GM12878 (cell line): ENCODE measurements around the gene TTR. TPM values are rescaled to one million over a fixed set of nuclear protein-coding genes. Genes with fewer than 3 reads are reported as not detected.

ENCODE experiments used
- ASH2L ChIP-seq: fragments of 300-600, 200-600 bp; sonication (generic); IDR thresholded peaks from 2 replicates; pipeline ENCODE4 v1.6.1; 2017; ENCODE audit warnings: low read depth, mild to moderate bottlenecking, borderline replicate concordance
- GABPA ChIP-seq: IDR thresholded peaks from 2 replicates; pipeline ENCODE4 v1.6.1; 2014; ENCODE audit warnings: antibody characterized with exemption, low read depth, mild to moderate bottlenecking, inconsistent platforms
- HCFC1 ChIP-seq: fragments of 150-350 bp; IDR thresholded peaks from 2 replicates; pipeline ENCODE4 v1.6.1; 2014; ENCODE audit warnings: low read length
- HDAC2 ChIP-seq: fragments of 200-600 bp; sonication (generic); IDR thresholded peaks from 2 replicates; pipeline ENCODE4 v1.6.1; 2017
- HDAC6 ChIP-seq: fragments of 200-600 bp; sonication (generic); IDR thresholded peaks from one replicate; pipeline ENCODE4 v1.8.0; 2017; ENCODE audit warnings: antibody characterized with exemption; ENCODE audit not compliant: unreplicated experiment
- HDGF ChIP-seq: fragments of 450-650 bp; IDR thresholded peaks from 2 replicates; pipeline ENCODE4 v1.6.1; 2016; ENCODE audit warnings: antibody characterized with exemption
- IRF4 ChIP-seq: IDR thresholded peaks from 2 replicates; pipeline ENCODE4 v1.6.1; 2011; ENCODE audit warnings: low read depth, low read length
- JUND ChIP-seq: IDR thresholded peaks from 2 replicates; pipeline ENCODE4 v1.6.1; 2012; ENCODE audit warnings: low read depth, mild to moderate bottlenecking, low read length, improper control_type of control experiment, moderate library complexity
- POLR2AphosphoS2 ChIP-seq: IDR thresholded peaks from 2 replicates; pipeline ENCODE4 v1.6.1; 2011; ENCODE audit warnings: low read depth, mild to moderate bottlenecking, low read length, improper control_type of control experiment, moderate library complexity
- RAD21 ChIP-seq: IDR thresholded peaks from 2 replicates; pipeline ENCODE4 v1.6.1; 2011; ENCODE audit warnings: mild to moderate bottlenecking, low read depth, low read length, moderate library complexity; ENCODE audit not compliant: insufficient read depth
- RAD51 ChIP-seq: fragments of 450-650 bp; IDR thresholded peaks from 2 replicates; pipeline ENCODE4 v1.6.1; 2016; ENCODE audit warnings: moderate library complexity, mild to moderate bottlenecking, inconsistent platforms
- RCOR1 ChIP-seq: conservative IDR thresholded peaks from 2 replicates; pipeline ENCODE4 v1.6.1; 2012; ENCODE audit warnings: low read depth, low read length, improper control_type of control experiment
- SMAD1 ChIP-seq: fragments of 450-650 bp; IDR thresholded peaks from 2 replicates; pipeline ENCODE4 v1.6.1; 2018; ENCODE audit warnings: mild to moderate bottlenecking, low read depth; ENCODE audit not compliant: partially characterized antibody
- SMAD5 ChIP-seq: IDR thresholded peaks from 2 replicates; pipeline ENCODE4 v1.6.1; 2016; ENCODE audit warnings: antibody characterized with exemption, low read depth
- SPI1 ChIP-seq: IDR thresholded peaks from 2 replicates; pipeline ENCODE4 v1.6.1; 2011; ENCODE audit warnings: low read depth, mild to moderate bottlenecking, low read length, moderate library complexity, borderline replicate concordance; ENCODE audit not compliant: insufficient read depth
- SREBF1 ChIP-seq: IDR thresholded peaks from 2 replicates; pipeline ENCODE4 v1.6.1; 2012; ENCODE audit warnings: mild to moderate bottlenecking, low read length
- STAT1 ChIP-seq: fragments of 450-650 bp; conservative IDR thresholded peaks from 2 replicates; pipeline ENCODE4 v1.6.1; 2014; ENCODE audit warnings: antibody characterized with exemption, mild to moderate bottlenecking
- TCF3 ChIP-seq: IDR thresholded peaks from 2 replicates; pipeline ENCODE4 v1.6.1; 2012; ENCODE audit warnings: low read depth, mild to moderate bottlenecking, low read length, borderline replicate concordance; ENCODE audit not compliant: insufficient read depth
- WRNIP1 ChIP-seq: IDR thresholded peaks from 2 replicates; pipeline ENCODE4 v1.6.1; 2011; ENCODE audit warnings: low read depth, low read length, improper control_type of control experiment, borderline replicate concordance
- ZNF274 ChIP-seq: IDR thresholded peaks from one replicate; pipeline ENCODE4 v1.8.0; 2011; ENCODE audit not compliant: insufficient read length, insufficient read depth
- ZNF622 ChIP-seq: fragments of 450-650 bp; IDR thresholded peaks from 2 replicates; pipeline ENCODE4 v1.6.1; 2017; ENCODE audit warnings: mild to moderate bottlenecking, inconsistent platforms
- polyA plus RNA-seq, 11 experiments: library from polyadenylated mRNA; depleted of rRNA in 4 of 11; unstranded in 6 of 11; stranded (reverse) in 5 of 11; fragments of >200 nt; fragmentation: Nextera tagmentation in 4 of 11; fragmentation: Illumina TruSeq in 1 of 11; extraction: Ambion mirVana in 4 of 11; extraction: Trizol in 1 of 11; gene quantifications; 1 replicate in 1 of 11; 2 replicates in 10 of 11; pipeline versions ENCODE4 v1.2.1 to v1.2.3, GENCODE V29; 2011 to 2016; ENCODE audit warnings: inconsistent platforms in 2 of 11, missing spikeins in 2 of 11, low read depth in 1 of 11
- total RNA-seq, 4 experiments: library from RNA; depleted of rRNA in 3 of 4; stranded (reverse); fragments of >200 nt in 3 of 4; fragmentation: Illumina TruSeq in 1 of 4; extraction: Trizol in 1 of 4; gene quantifications; 2 replicates each; pipeline versions ENCODE4 v1.2.1 to v1.2.3, GENCODE V29; 2013 to 2021
- TF ChIP-seq, protein P1 (sequence below): fragments of 150-350 bp; IDR thresholded peaks from 2 replicates; pipeline ENCODE4 v1.6.1; 2016; ENCODE audit warnings: low read depth, low read length
- TF ChIP-seq, protein P2 (sequence below): fragments of 150-350 bp; IDR thresholded peaks from 2 replicates; pipeline ENCODE4 v1.6.1; 2014; ENCODE audit warnings: mild to moderate bottlenecking, low read depth, low read length
- TF ChIP-seq, protein P3 (sequence below): IDR thresholded peaks from 2 replicates; pipeline ENCODE4 v1.6.1; 2011; ENCODE audit warnings: borderline replicate concordance, low read depth, mild to moderate bottlenecking, moderate library complexity, mixed read lengths, low read length; ENCODE audit not compliant: insufficient read depth; ENCODE audit errors: extremely low read length
- TF ChIP-seq, protein P4 (sequence below): fragments of 450-650 bp; IDR thresholded peaks from 2 replicates; pipeline ENCODE4 v1.6.1; 2014; ENCODE audit warnings: mild to moderate bottlenecking
- TF ChIP-seq, protein P5 (sequence below): IDR thresholded peaks from 2 replicates; pipeline ENCODE4 v1.6.1; 2011; ENCODE audit warnings: low read depth, low read length, improper control_type of control experiment, borderline replicate concordance

TTR gene
- total and polyA plus RNA-seq, 10 of the 15 experiments (the other 5 are each of a cell fraction or from before 2014, with no cell fraction given): 0.05 to 1.2 TPM; not detected in 8

DNA sequence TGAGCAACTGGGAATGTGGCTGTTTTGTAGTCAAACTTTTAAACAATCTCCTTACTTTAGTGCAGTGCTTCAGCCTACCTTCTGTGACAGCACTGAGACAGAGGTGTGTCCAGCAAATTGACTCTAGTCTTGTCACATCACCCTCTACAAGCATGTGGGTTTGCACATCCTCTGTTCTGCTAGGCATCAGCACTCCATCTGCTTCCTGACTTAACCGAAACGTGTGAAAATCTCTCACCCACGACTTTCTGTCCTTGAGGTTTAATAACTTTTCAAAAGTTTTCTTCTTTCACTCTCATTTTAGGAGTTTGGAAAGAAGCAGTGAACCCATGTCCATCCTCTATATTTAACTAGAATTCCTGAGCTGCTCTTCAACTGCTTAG, 42.6 kb downstream of the TTR start (continued):
- TF ChIP-seq, protein P1, sequence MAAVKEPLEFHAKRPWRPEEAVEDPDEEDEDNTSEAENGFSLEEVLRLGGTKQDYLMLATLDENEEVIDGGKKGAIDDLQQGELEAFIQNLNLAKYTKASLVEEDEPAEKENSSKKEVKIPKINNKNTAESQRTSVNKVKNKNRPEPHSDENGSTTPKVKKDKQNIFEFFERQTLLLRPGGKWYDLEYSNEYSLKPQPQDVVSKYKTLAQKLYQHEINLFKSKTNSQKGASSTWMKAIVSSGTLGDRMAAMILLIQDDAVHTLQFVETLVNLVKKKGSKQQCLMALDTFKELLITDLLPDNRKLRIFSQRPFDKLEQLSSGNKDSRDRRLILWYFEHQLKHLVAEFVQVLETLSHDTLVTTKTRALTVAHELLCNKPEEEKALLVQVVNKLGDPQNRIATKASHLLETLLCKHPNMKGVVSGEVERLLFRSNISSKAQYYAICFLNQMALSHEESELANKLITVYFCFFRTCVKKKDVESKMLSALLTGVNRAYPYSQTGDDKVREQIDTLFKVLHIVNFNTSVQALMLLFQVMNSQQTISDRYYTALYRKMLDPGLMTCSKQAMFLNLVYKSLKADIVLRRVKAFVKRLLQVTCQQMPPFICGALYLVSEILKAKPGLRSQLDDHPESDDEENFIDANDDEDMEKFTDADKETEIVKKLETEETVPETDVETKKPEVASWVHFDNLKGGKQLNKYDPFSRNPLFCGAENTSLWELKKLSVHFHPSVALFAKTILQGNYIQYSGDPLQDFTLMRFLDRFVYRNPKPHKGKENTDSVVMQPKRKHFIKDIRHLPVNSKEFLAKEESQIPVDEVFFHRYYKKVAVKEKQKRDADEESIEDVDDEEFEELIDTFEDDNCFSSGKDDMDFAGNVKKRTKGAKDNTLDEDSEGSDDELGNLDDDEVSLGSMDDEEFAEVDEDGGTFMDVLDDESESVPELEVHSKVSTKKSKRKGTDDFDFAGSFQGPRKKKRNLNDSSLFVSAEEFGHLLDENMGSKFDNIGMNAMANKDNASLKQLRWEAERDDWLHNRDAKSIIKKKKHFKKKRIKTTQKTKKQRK: no peak
- TF ChIP-seq POLR2AphosphoS2 (no peak), SPI1 (no peak), ZNF274 (no peak), JUND (no peak), WRNIP1 (no peak), GABPA (no peak), HDAC6 (no peak), SMAD1 (no peak), HDAC2 (no peak), IRF4 (0 out of 2 replicates have a peak, but pooled peaks have one; percentile 35), HDGF (no peak), TCF3 (peak; percentile 39; the same call in 1 of the 2 replicates), ZNF622 (no peak), SMAD5 (no peak), ASH2L (no peak), RAD21 (peak; percentile 22; the same call in 1 of the 2 replicates), RAD51 (no peak), SREBF1 (no peak), RCOR1 (no peak), STAT1 (no peak), HCFC1 (no peak)
- TF ChIP-seq, protein P2, sequence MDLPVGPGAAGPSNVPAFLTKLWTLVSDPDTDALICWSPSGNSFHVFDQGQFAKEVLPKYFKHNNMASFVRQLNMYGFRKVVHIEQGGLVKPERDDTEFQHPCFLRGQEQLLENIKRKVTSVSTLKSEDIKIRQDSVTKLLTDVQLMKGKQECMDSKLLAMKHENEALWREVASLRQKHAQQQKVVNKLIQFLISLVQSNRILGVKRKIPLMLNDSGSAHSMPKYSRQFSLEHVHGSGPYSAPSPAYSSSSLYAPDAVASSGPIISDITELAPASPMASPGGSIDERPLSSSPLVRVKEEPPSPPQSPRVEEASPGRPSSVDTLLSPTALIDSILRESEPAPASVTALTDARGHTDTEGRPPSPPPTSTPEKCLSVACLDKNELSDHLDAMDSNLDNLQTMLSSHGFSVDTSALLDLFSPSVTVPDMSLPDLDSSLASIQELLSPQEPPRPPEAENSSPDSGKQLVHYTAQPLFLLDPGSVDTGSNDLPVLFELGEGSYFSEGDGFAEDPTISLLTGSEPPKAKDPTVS: no peak
- TF ChIP-seq, protein P3, sequence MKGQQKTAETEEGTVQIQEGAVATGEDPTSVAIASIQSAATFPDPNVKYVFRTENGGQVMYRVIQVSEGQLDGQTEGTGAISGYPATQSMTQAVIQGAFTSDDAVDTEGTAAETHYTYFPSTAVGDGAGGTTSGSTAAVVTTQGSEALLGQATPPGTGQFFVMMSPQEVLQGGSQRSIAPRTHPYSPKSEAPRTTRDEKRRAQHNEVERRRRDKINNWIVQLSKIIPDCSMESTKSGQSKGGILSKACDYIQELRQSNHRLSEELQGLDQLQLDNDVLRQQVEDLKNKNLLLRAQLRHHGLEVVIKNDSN: no peak
- TF ChIP-seq, protein P4, sequence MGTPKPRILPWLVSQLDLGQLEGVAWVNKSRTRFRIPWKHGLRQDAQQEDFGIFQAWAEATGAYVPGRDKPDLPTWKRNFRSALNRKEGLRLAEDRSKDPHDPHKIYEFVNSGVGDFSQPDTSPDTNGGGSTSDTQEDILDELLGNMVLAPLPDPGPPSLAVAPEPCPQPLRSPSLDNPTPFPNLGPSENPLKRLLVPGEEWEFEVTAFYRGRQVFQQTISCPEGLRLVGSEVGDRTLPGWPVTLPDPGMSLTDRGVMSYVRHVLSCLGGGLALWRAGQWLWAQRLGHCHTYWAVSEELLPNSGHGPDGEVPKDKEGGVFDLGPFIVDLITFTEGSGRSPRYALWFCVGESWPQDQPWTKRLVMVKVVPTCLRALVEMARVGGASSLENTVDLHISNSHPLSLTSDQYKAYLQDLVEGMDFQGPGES: no peak
- TF ChIP-seq, protein P5, sequence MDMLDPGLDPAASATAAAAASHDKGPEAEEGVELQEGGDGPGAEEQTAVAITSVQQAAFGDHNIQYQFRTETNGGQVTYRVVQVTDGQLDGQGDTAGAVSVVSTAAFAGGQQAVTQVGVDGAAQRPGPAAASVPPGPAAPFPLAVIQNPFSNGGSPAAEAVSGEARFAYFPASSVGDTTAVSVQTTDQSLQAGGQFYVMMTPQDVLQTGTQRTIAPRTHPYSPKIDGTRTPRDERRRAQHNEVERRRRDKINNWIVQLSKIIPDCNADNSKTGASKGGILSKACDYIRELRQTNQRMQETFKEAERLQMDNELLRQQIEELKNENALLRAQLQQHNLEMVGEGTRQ: no peak
